B cell (primary cell): Measurements from ENCODE around the gene NLRP9. TPM values are rescaled to one million over a fixed set of nuclear protein-coding genes. Genes with fewer than 3 reads are reported as not detected.

Source experiments
- ATAC-seq: fragments of 200-7000 bp; cut with Tn5 transposase; one replicate; pipeline ENCODE4 v1.10.0; 2021; ENCODE audit warnings: low read depth, mild to moderate bottlenecking, moderate number of reproducible peaks, moderate library complexity
- CTCF ChIA-PET: fragments of 350-600 bp; sonication (Branson Sonifier 250); formaldehyde crosslinking; loops from one replicate; lab custom pipeline; 2021; ENCODE audit warnings: antibody characterized with exemption, inconsistent platforms; lab: Charles Lee
- POLR2A ChIA-PET: fragments of 350-600 bp; sonication (Branson Sonifier 250); formaldehyde crosslinking; loops from one replicate; lab custom pipeline; 2021; ENCODE audit warnings: antibody characterized with exemption; lab: Charles Lee
- DNase-seq: peaks from one replicate; pipeline ENCODE4 v3.0.0; 2013
- H2AFZ ChIP-seq: 2 replicates; pipeline ENCODE4 v1.6.1; 2012; ENCODE audit warnings: mild to moderate bottlenecking, low read depth, low read length; ENCODE audit not compliant: insufficient read depth, poor library complexity, severe bottlenecking
- H3K27ac ChIP-seq, 2 donors: 1 replicate in 1 of 2; 2 replicates in 1 of 2; pipeline ENCODE4 v1.5.1; 2012 to 2013; ENCODE audit warnings: low read length in 2 of 2, mild to moderate bottlenecking in 2 of 2, moderate library complexity in 1 of 2
- H3K27me3 ChIP-seq, 4 experiments: fragments of 200-600 bp in 1 of 4; sonication (generic) in 1 of 4; replicated peaks in 1 of 4; 1 replicate in 2 of 4; 2 replicates in 2 of 4; pipeline versions ENCODE4 v1.6.1 to v1.7.0; 2013 to 2016; ENCODE audit warnings: low read length in 3 of 4, mild to moderate bottlenecking in 2 of 4, mixed read lengths in 1 of 4, moderate library complexity in 1 of 4; ENCODE audit not compliant: insufficient read depth in 4 of 4, control insufficient read depth in 3 of 4; ENCODE audit errors: control extremely low read depth in 1 of 4
- H3K36me3 ChIP-seq, 2 experiments: replicated peaks in 1 of 2; 1 replicate in 1 of 2; 2 replicates in 1 of 2; pipeline versions ENCODE4 v1.6.1 to v1.7.1; 2013; ENCODE audit warnings: low read length in 1 of 2; ENCODE audit not compliant: insufficient read depth in 2 of 2, control insufficient read depth in 1 of 2; ENCODE audit errors: control extremely low read depth in 1 of 2, extremely low read depth in 1 of 2
- H3K4me1 ChIP-seq, 2 donors: fragments of 200-600 bp in 1 of 2; sonication (generic) in 1 of 2; 1 replicate in 1 of 2; 2 replicates in 1 of 2; pipeline versions ENCODE4 v1.5.1 to v1.6.1; 2013 to 2017; ENCODE audit warnings: low read length in 2 of 2; ENCODE audit not compliant: control insufficient read depth in 2 of 2, insufficient read depth in 2 of 2
- H3K4me2 ChIP-seq: replicated peaks from 2 replicates; pipeline ENCODE3; 2012; ENCODE audit warnings: mild to moderate bottlenecking, low read depth, low read length; ENCODE audit not compliant: poor library complexity, severe bottlenecking
- H3K4me3 ChIP-seq, 5 experiments: fragments of 200-600 bp in 1 of 5; sonication (generic) in 1 of 5; 1 replicate in 3 of 5; 2 replicates in 2 of 5; pipeline versions ENCODE4 v1.5.1 to v1.7.0; 2011 to 2016; ENCODE audit warnings: low read length in 4 of 5, mild to moderate bottlenecking in 4 of 5, low read depth in 2 of 5, control low read depth in 1 of 5, moderate library complexity in 1 of 5; ENCODE audit not compliant: insufficient read depth in 1 of 5; ENCODE audit errors: control extremely low read depth in 1 of 5, extremely low read depth in 1 of 5
- H3K79me2 ChIP-seq: fragments of 200-600 bp; sonication (generic); one replicate; pipeline ENCODE4 v1.6.0; 2016; ENCODE audit warnings: low read length; ENCODE audit not compliant: control insufficient read depth, insufficient read depth
- H3K9ac ChIP-seq: fragments of 200-600 bp; sonication (generic); 2 replicates; pipeline ENCODE4 v1.6.1; 2017; ENCODE audit warnings: mild to moderate bottlenecking, low read length, moderate library complexity
- H3K9me3 ChIP-seq, 3 donors: one replicate each; pipeline versions ENCODE4 v1.6.1 to v1.7.1; 2013; ENCODE audit warnings: low read length in 2 of 3; ENCODE audit not compliant: control insufficient read depth in 2 of 3, insufficient read depth in 1 of 3; ENCODE audit errors: control extremely low read depth in 1 of 3
- H4K20me1 ChIP-seq: 2 replicates; pipeline ENCODE4 v1.6.0; 2012; ENCODE audit warnings: mild to moderate bottlenecking, low read length; ENCODE audit not compliant: insufficient read depth, control insufficient read depth, poor library complexity, severe bottlenecking
- H3K27ac Mint-ChIP-seq: one replicate; pipeline ENCODE4 v1.8.0; 2021; ENCODE audit warnings: mixed read lengths
- H3K27me3 Mint-ChIP-seq: one replicate; pipeline ENCODE4 v1.8.0; 2021; ENCODE audit warnings: mixed read lengths
- H3K4me1 Mint-ChIP-seq: one replicate; pipeline ENCODE4 v1.8.0; 2021; ENCODE audit warnings: mixed read lengths
- H3K4me3 Mint-ChIP-seq: one replicate; pipeline ENCODE4 v1.8.0; 2021; ENCODE audit warnings: mixed read lengths
- H3K9me3 Mint-ChIP-seq: one replicate; pipeline ENCODE4 v1.8.0; 2022; ENCODE audit warnings: mixed read lengths; ENCODE audit not compliant: insufficient read depth
- EZH2 ChIP-seq: IDR thresholded peaks from 2 replicates; pipeline ENCODE4 v1.6.1; 2012; ENCODE audit warnings: borderline replicate concordance, low read depth, mild to moderate bottlenecking, moderate library complexity, low read length; ENCODE audit not compliant: insufficient read depth, poor library complexity, severe bottlenecking
- WGBS: methylation state at CpG from one replicate; pipeline ENCODE4 v1.1.5; 2013; ENCODE audit warnings: missing lambda C conversion rate; ENCODE audit not compliant: insufficient coverage; 5-methylcytosine and 5-hydroxymethylcytosine counted together
- intact Hi-C: fragments of 100-400 bp; cut with micrococcal nuclease; formaldehyde crosslinking; loops from one replicate; pipeline ENCODE4 v1.10.0; 2022
- polyA plus RNA-seq: library from polyadenylated mRNA; depleted of rRNA; stranded (reverse); fragments of >200 nt; gene quantifications from 2 replicates; pipeline ENCODE4 v1.2.3, GENCODE V29; 2012
- total RNA-seq, 2 donors: library from RNA; stranded (reverse); fragments of 120-200 nt in 1 of 2; gene quantifications; 1 replicate in 1 of 2; 2 replicates in 1 of 2; pipeline versions ENCODE4 v1.2.3 to v1.2.4, GENCODE V29; 2013 to 2022
- TF ChIP-seq, protein P1 (sequence below): fragments of 200-600 bp; IDR thresholded peaks from one replicate; pipeline ENCODE4 v1.8.0; 2022; ENCODE audit warnings: antibody characterized with exemption, mild to moderate bottlenecking

NLRP9 gene
- total and polyA plus RNA-seq, 2 donors (not counting 1 experiment from before 2014, with no cell fraction given) = not detected

- TF ChIP-seq, protein P1, sequence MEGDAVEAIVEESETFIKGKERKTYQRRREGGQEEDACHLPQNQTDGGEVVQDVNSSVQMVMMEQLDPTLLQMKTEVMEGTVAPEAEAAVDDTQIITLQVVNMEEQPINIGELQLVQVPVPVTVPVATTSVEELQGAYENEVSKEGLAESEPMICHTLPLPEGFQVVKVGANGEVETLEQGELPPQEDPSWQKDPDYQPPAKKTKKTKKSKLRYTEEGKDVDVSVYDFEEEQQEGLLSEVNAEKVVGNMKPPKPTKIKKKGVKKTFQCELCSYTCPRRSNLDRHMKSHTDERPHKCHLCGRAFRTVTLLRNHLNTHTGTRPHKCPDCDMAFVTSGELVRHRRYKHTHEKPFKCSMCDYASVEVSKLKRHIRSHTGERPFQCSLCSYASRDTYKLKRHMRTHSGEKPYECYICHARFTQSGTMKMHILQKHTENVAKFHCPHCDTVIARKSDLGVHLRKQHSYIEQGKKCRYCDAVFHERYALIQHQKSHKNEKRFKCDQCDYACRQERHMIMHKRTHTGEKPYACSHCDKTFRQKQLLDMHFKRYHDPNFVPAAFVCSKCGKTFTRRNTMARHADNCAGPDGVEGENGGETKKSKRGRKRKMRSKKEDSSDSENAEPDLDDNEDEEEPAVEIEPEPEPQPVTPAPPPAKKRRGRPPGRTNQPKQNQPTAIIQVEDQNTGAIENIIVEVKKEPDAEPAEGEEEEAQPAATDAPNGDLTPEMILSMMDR = no peak
- no peak for TF ChIP-seq EZH2
- intact Hi-C loops = no loop called here
- Histone ChIP-seq H3K79me2 (peaks cover 94% of the 10 kb centered on the region), H3K4me1 (peaks cover 29 to 58% of the 10 kb centered on the region in 2 donors), H3K9ac (no peak overlapping the region), H3K27me3 (no peaks in the 10 kb centered on the region), H3K27ac (no peak overlapping the region), H3K4me2 (no peak overlapping the region), H3K36me3 (peaks cover 0 to 85% of the 10 kb centered on the region in 2 experiments), H3K4me3 (no peak overlapping the region), H2AFZ (no peak overlapping the region), H3K9me3 (peaks cover 0 to 2% (median 0%) of the 10 kb centered on the region in 3 donors), H4K20me1 (peaks cover 89% of the 10 kb centered on the region)
- Mint-ChIP-seq H3K27me3 (no peaks in the 10 kb centered on the region), H3K9me3 (no peaks in the 10 kb centered on the region), H3K27ac (no peak overlapping the region), H3K4me1 (peaks cover 55% of the 10 kb centered on the region), H3K4me3 (no peak overlapping the region)
- WGBS = 96% methylated on average over 15 of the region's 22 CpGs
- DNase-seq (no peak), ATAC-seq (no peak)
- CTCF ChIA-PET = no interaction called here
- POLR2A ChIA-PET = no interaction called here
These were observed 54.5 kb downstream of the NLRP9 start for GRCh38 chr19:55683449-55684261.
